Astrocyte (in vitro differentiated cells and primary cell): ENCODE results near the gene CCDC191. TPM values are rescaled to one million over a fixed set of nuclear protein-coding genes. Genes with fewer than 3 reads are reported as not detected.

Experiments
- DNase-seq: peaks from one replicate; pipeline ENCODE4 v3.0.0-alpha.2; 2010; ENCODE audit warnings: low read depth
- FAIRE-seq: peaks from 2 replicates; lab custom pipeline; 2011; peaks lifted over from hg19 to GRCh38; lab: Jason Lieb, UNC
- H2AFZ ChIP-seq: 2 replicates; pipeline ENCODE4 v1.6.0; 2012; ENCODE audit warnings: low read depth, low read length, inconsistent platforms
- H3K27ac ChIP-seq: 2 replicates; pipeline ENCODE4 v1.5.1; 2011; ENCODE audit warnings: low read depth, low read length, inconsistent platforms
- H3K27me3 ChIP-seq: 2 replicates; pipeline ENCODE4 v1.6.0; 2011; ENCODE audit warnings: low read length, inconsistent platforms; ENCODE audit not compliant: insufficient read depth
- H3K36me3 ChIP-seq: 2 replicates; pipeline ENCODE4 v1.5.1; 2011; ENCODE audit warnings: low read length, inconsistent platforms; ENCODE audit not compliant: insufficient read depth
- H3K4me1 ChIP-seq: 2 replicates; pipeline ENCODE4 v1.5.1; 2011; ENCODE audit warnings: low read length, inconsistent platforms; ENCODE audit not compliant: insufficient read depth
- H3K4me2 ChIP-seq: 2 replicates; pipeline ENCODE4 v1.6.0; 2012; ENCODE audit warnings: low read length, inconsistent platforms
- H3K4me3 ChIP-seq: 2 replicates; pipeline ENCODE4 v1.5.1; 2011; ENCODE audit warnings: low read depth, mild to moderate bottlenecking, low read length, inconsistent platforms; ENCODE audit not compliant: insufficient read depth
- H3K79me2 ChIP-seq: 2 replicates; pipeline ENCODE4 v1.6.0; 2012; ENCODE audit warnings: mild to moderate bottlenecking, low read length, inconsistent platforms; ENCODE audit not compliant: insufficient read depth
- H3K9ac ChIP-seq: 2 replicates; pipeline ENCODE4 v1.6.0; 2012; ENCODE audit warnings: mild to moderate bottlenecking, low read length, inconsistent platforms
- H3K9me3 ChIP-seq: 2 replicates; pipeline ENCODE4 v1.5.1; 2012; ENCODE audit warnings: low read depth, mild to moderate bottlenecking, low read length, inconsistent platforms; ENCODE audit not compliant: insufficient read depth
- H4K20me1 ChIP-seq: 2 replicates; pipeline ENCODE4 v1.6.0; 2012; ENCODE audit warnings: low read length, inconsistent platforms; ENCODE audit not compliant: insufficient read depth
- H3K27ac Mint-ChIP-seq: one replicate; pipeline ENCODE4 v1.8.0; 2021; ENCODE audit warnings: mild to moderate bottlenecking, mixed read lengths; ENCODE audit not compliant: unreplicated experiment
- H3K27me3 Mint-ChIP-seq: one replicate; pipeline ENCODE4 v1.8.0; 2021; ENCODE audit warnings: low read depth, mixed read lengths; ENCODE audit not compliant: unreplicated experiment
- H3K36me3 Mint-ChIP-seq: one replicate; pipeline ENCODE4 v1.8.0; 2021; ENCODE audit warnings: low read depth, mixed read lengths; ENCODE audit not compliant: unreplicated experiment
- H3K4me1 Mint-ChIP-seq: one replicate; pipeline ENCODE4 v1.8.0; 2021; ENCODE audit warnings: low read depth, mixed read lengths; ENCODE audit not compliant: unreplicated experiment
- H3K4me3 Mint-ChIP-seq: one replicate; pipeline ENCODE4 v1.8.0; 2021; ENCODE audit warnings: mild to moderate bottlenecking, moderate library complexity, mixed read lengths; ENCODE audit not compliant: unreplicated experiment
- H3K9me3 Mint-ChIP-seq: one replicate; pipeline ENCODE4 v1.8.0; 2021; ENCODE audit warnings: mild to moderate bottlenecking, mixed read lengths; ENCODE audit not compliant: unreplicated experiment
- CTCF ChIP-seq: IDR thresholded peaks from 2 replicates; pipeline ENCODE4 v1.5.1; 2011; ENCODE audit warnings: low read depth, mild to moderate bottlenecking, inconsistent platforms, low read length, moderate library complexity; ENCODE audit not compliant: insufficient read depth
- EZH2 ChIP-seq: IDR thresholded peaks from 2 replicates; pipeline ENCODE4 v1.6.1; 2012; ENCODE audit warnings: mild to moderate bottlenecking, low read length, inconsistent platforms; ENCODE audit not compliant: insufficient read depth
- total RNA-seq: library from RNA; stranded (reverse); gene quantifications from 2 replicates; pipeline ENCODE4 v1.2.1, GENCODE V29; 2021

Gene CCDC191
- total RNA-seq, 1 donor from 2014 or later = 2.5 TPM

GRCh38 chr3:114095796-114096195 lies 39.5 kb upstream of the CCDC191 start:
- Histone ChIP-seq H3K36me3 (no peaks in the 10 kb centered on the region), H4K20me1 (no peaks in the 10 kb centered on the region), H3K4me2 (no peak overlapping the region), H3K27ac (no peak overlapping the region), H3K9ac (no peak overlapping the region), H3K27me3 (no peaks in the 10 kb centered on the region), H3K4me3 (no peak overlapping the region), H3K79me2 (no peaks in the 10 kb centered on the region), H3K4me1 (peaks cover 6% of the 10 kb centered on the region), H2AFZ (no peak overlapping the region), H3K9me3 (no peaks in the 10 kb centered on the region)
- no peaks in the 10 kb centered on the region for H3K9me3 Mint-ChIP-seq
- H3K4me1 Mint-ChIP-seq = peaks cover 15% of the 10 kb centered on the region
- no peaks in the 10 kb centered on the region for H3K36me3 Mint-ChIP-seq
- no peak overlapping the region for H3K27ac Mint-ChIP-seq
- no peak overlapping the region for H3K4me3 Mint-ChIP-seq
- FAIRE-seq (peak; percentile 64), DNase-seq (no peak)
- peaks cover 2% of the 10 kb centered on the region for H3K27me3 Mint-ChIP-seq
- TF ChIP-seq CTCF = no peak
- TF ChIP-seq EZH2 = no peak

- no peak for TF ChIP-seq EZH2
- no peak for TF ChIP-seq CTCF
- Histone ChIP-seq H3K4me3 (no peak overlapping the region), H3K9ac (no peak overlapping the region), H3K27ac (no peak overlapping the region), H3K27me3 (no peaks in the 10 kb centered on the region), H2AFZ (no peak overlapping the region), H3K9me3 (no peaks in the 10 kb centered on the region), H3K4me1 (peaks cover 6% of the 10 kb centered on the region), H3K4me2 (no peak overlapping the region), H4K20me1 (no peaks in the 10 kb centered on the region), H3K36me3 (no peaks in the 10 kb centered on the region), H3K79me2 (no peaks in the 10 kb centered on the region)
- DNase-seq = peak; percentile 80
- H3K27me3 Mint-ChIP-seq = peaks cover 2% of the 10 kb centered on the region
- no peak overlapping the region for H3K27ac Mint-ChIP-seq
- FAIRE-seq = peak; percentile 9
- peaks cover 15% of the 10 kb centered on the region for H3K4me1 Mint-ChIP-seq
- H3K36me3 Mint-ChIP-seq = no peaks in the 10 kb centered on the region
- no peaks in the 10 kb centered on the region for H3K9me3 Mint-ChIP-seq
- no peak overlapping the region for H3K4me3 Mint-ChIP-seq
Measured at GRCh38 chr3:114093596-114093995, 37.3 kb upstream of the CCDC191 start.

GRCh38 chr3:114093016-114093380 lies 36.7 kb upstream of the CCDC191 start:
- H3K4me1 Mint-ChIP-seq = peaks cover 15% of the 10 kb centered on the region
- TF ChIP-seq CTCF (no peak), EZH2 (no peak)
- Histone ChIP-seq H3K9ac (no peak overlapping the region), H3K9me3 (no peaks in the 10 kb centered on the region), H3K4me2 (peak overlapping the region; percentile 36), H3K79me2 (no peaks in the 10 kb centered on the region), H3K27me3 (no peaks in the 10 kb centered on the region), H3K27ac (no peak overlapping the region), H3K4me3 (no peak overlapping the region), H3K36me3 (no peaks in the 10 kb centered on the region), H4K20me1 (no peaks in the 10 kb centered on the region), H3K4me1 (peaks cover 6% of the 10 kb centered on the region), H2AFZ (no peak overlapping the region)
- no peaks in the 10 kb centered on the region for H3K9me3 Mint-ChIP-seq
- DNase-seq (no peak), FAIRE-seq (no peak)
- no peak overlapping the region for H3K4me3 Mint-ChIP-seq
- H3K27me3 Mint-ChIP-seq = peaks cover 2% of the 10 kb centered on the region
- H3K27ac Mint-ChIP-seq = no peak overlapping the region
- peaks cover 2% of the 10 kb centered on the region for H3K36me3 Mint-ChIP-seq
